ENCODE data around the gene LYPLAL1.

GRCh38 chr1:219236933-219237610 lies 63.4 kb downstream of the LYPLAL1 start:
- no peak for TF ChIP-seq CTCF (IDR thresholded peaks at IDR 0.05)
- TF ChIP-seq POLR2A (IDR thresholded peaks at IDR 0.05): no peak
